NOMO-1 treated with DMSO at 0.1 percent for 48 hours (cell line): Measurements from ENCODE around the gene KCNK10.

ENCODE experiments used
- DNase-seq: peaks from one replicate; lab custom pipeline; 2025; ENCODE audit not compliant: unreplicated experiment; lab: John Stamatoyannopoulos, UW

KCNK10 gene

GRCh38 chr14:88231603-88232002 lies 91.5 kb downstream of the KCNK10 start:
- no peak for DNase-seq

GRCh38 chr14:88229428-88229827 lies 93.6 kb downstream of the KCNK10 start:
- no peak for DNase-seq

- DNase-seq = no peak
These were observed 94.4 kb downstream of the KCNK10 start for GRCh38 chr14:88228522-88229236.

GRCh38 chr14:88227693-88228092 lies 95.4 kb downstream of the KCNK10 start:
- DNase-seq = no peak

GRCh38 chr14:88225721-88226120 lies 97.3 kb downstream of the KCNK10 start:
- DNase-seq = no peak

GRCh38 chr14:88218119-88218915 lies 104.8 kb downstream of the KCNK10 start:
- DNase-seq = no peak

GRCh38 chr14:88212691-88213090 lies 110.4 kb downstream of the KCNK10 start:
- no peak for DNase-seq

- no peak for DNase-seq
These were observed 112.6 kb downstream of the KCNK10 start for GRCh38 chr14:88210426-88210825.

GRCh38 chr14:88209273-88209672 lies 113.8 kb downstream of the KCNK10 start:
- no peak for DNase-seq

- no peak for DNase-seq
These were observed 114.2 kb downstream of the KCNK10 start for GRCh38 chr14:88208858-88209257.

- no peak for DNase-seq
These were observed 118.8 kb downstream of the KCNK10 start for GRCh38 chr14:88204221-88204620.

GRCh38 chr14:88203291-88203690 lies 119.8 kb downstream of the KCNK10 start:
- DNase-seq = no peak

- DNase-seq = no peak
These were observed 120.8 kb downstream of the KCNK10 start for GRCh38 chr14:88202286-88202685.

- DNase-seq = no peak
These were observed 121.2 kb downstream of the KCNK10 start for GRCh38 chr14:88201851-88202250.

- no peak for DNase-seq
These were observed 123.2 kb downstream of the KCNK10 start for GRCh38 chr14:88199882-88200281.

- no peak for DNase-seq
These were observed 124.6 kb downstream of the KCNK10 start for GRCh38 chr14:88198446-88198845.

GRCh38 chr14:88196925-88197324 lies 126.1 kb downstream of the KCNK10 start:
- DNase-seq = no peak

GRCh38 chr14:88196116-88196890 lies 126.8 kb downstream of the KCNK10 start:
- no peak for DNase-seq

GRCh38 chr14:88195676-88196075 lies 127.4 kb downstream of the KCNK10 start:
- DNase-seq = no peak

GRCh38 chr14:88194531-88194930 lies 128.5 kb downstream of the KCNK10 start:
- no peak for DNase-seq

- no peak for DNase-seq
These were observed 131.5 kb downstream of the KCNK10 start for GRCh38 chr14:88191605-88192004.
